ENCODE results near the gene RGS6. TPM values are rescaled to one million over a fixed set of nuclear protein-coding genes. Genes with fewer than 3 reads are reported as not detected.

Gene RGS6
- polyA plus RNA-seq, 4 donors, result 1.1 to 11.3 (median 1.3) TPM

- DNase-seq (ENCODE audit: low read depth in 4 of 4, low spot score in 3 of 4), result no peak
Observed at GRCh38 chr14:72541546-72541945, 609.3 kb downstream of the RGS6 start.

- DNase-seq (ENCODE audit: low read depth in 4 of 4, low spot score in 3 of 4), result no peak
Observed at GRCh38 chr14:72543341-72543740, 611.1 kb downstream of the RGS6 start.

- DNase-seq (ENCODE audit: low read depth in 4 of 4, low spot score in 3 of 4), result peak in 2 of 4 donors; percentile 24 to 35
Observed at GRCh38 chr14:72544615-72545387, 612.6 kb downstream of the RGS6 start.

DNA sequence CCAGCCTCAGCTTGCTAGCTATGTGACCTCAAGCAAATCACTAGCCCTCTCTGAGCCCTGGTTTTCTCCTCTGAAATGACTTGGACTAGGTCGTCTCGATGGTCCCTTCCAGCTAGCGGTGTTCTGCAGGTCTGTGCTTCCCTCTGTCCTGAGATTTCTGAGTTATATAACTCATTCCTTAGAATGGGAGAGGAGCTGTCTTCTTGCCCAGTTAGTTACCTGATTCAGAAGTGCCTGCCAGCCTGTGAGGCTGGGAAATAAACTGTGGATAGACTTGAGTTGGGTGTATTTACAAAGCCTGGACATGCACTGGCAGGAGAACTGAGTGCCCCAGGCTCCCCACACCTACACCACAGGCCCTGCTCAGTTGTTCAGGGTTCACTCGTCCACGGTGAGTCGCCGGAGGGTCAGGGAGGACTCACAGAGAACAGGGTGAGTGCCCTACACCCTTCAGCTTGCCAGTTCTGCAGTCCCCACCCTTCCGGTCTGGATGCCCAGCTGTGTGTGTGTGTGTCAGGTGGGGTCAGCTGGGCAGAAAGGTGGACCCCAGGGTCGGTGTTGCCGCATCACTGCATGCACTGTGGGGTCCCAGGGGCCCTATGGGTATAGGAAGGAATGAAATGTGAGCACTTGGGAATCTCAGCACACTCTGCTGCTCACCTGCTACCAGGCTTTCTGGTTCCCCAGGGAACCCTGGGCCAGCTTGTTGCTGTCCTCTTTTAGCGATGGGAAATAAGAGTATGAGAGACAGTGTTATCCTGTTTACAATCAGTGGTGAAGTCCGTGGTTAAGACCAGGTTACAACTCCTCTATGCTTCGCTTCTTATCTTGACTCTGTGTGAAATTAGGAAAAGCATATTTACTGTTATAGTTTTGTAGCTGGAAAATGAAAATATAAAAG, 613.4 kb downstream of the RGS6 start:
- no peak for DNase-seq (ENCODE audit: low read depth in 4 of 4, low spot score in 3 of 4)

GRCh38 chr14:72546344-72547016, 614.3 kb downstream of the RGS6 start:
- no peak for DNase-seq (ENCODE audit: low read depth in 4 of 4, low spot score in 3 of 4)

DNA sequence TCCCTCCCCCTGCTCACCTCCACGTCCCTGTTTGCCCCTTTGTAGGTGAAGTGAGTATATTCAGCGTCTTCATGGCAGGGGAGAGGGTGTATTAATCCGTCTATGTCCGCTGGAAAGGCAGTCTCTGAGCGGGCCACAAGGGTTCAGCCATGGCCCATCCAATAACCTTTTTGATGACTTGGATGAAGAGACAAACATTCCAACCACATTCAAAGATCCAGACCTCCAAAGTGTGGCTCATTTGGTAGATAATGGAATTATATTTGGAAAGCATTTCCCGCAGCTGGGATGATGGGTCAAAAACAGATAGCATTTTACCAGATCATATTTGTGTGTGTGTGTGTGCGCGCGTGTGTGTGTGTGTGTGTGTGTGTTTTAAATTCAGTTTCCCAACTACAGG, 615.8 kb downstream of the RGS6 start:
- DNase-seq (ENCODE audit: low read depth in 4 of 4, low spot score in 3 of 4), result no peak

GRCh38 chr14:72549026-72549425, 616.8 kb downstream of the RGS6 start:
- DNase-seq (ENCODE audit: low read depth in 4 of 4, low spot score in 3 of 4), result no peak

GRCh38 chr14:72549854-72550253, 617.6 kb downstream of the RGS6 start:
- DNase-seq (ENCODE audit: low read depth in 4 of 4, low spot score in 3 of 4), result no peak

GRCh38 chr14:72550513-72550912, 618.3 kb downstream of the RGS6 start:
- no peak for DNase-seq (ENCODE audit: low read depth in 4 of 4, low spot score in 3 of 4)

DNA sequence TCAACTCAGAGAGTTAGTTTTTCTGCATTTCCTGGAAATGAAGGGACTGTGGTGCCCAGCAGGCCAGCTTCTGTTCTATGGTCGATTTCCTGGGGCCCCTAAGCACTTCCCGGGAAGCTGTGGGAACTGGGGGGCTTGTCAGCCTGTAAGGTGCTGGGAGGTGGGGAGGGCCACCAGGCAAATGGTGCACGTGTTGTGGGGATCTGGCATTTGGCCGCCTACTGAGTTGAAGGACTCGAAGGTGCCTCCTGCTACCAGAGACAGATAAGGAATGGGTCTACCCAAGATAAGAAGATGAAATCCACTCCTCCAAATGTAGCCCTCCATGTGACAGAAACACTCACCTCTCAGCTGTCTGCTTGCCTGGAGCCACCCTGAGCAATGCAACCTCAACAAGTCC, 620.0 kb downstream of the RGS6 start:
- no peak for DNase-seq (ENCODE audit: low read depth in 4 of 4, low spot score in 3 of 4)

DNA sequence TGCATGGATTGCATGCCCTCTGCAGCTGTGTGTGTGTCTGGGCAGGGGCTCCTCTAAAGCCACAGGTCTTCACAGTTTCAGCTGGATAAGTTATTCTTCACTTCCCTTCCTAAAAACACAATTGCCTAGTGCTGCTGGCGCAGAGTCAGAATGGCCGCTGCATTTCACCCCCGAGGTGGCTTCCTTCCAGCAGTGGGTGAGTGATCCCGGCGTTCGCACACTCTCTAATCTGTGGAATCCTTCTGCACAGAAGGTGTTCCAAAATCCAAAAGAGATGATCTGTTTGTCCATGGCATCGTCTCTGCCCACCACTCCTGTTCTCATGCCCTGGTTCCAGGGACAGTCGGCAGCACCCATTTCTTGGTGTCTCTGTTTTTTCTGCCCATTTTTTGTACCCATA, 620.9 kb downstream of the RGS6 start:
- DNase-seq (ENCODE audit: low read depth in 4 of 4, low spot score in 3 of 4), result no peak

DNA sequence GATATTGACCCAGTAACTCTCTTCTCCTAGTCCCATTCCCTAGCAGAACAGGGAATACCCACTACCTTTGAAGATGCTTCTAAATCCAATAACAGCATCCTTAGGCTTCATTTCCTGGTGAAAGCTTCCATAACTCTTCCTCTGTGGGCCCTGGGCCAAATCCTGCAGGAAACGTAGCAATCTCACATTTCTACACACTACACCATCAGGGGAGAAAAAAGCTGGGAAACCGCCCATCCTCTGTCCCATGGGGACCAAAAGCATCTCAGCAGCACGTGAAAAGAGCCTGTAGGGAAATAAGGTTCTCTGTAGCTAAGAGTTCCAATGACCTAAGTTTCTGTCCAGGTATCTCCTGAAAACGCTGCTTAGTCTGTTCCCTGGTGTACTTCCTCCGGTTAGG, 621.4 kb downstream of the RGS6 start:
- DNase-seq (ENCODE audit: low read depth in 4 of 4, low spot score in 3 of 4), result no peak

GRCh38 chr14:72554401-72554800, 622.2 kb downstream of the RGS6 start:
- DNase-seq (ENCODE audit: low read depth in 4 of 4, low spot score in 3 of 4), result no peak

- no peak for DNase-seq (ENCODE audit: low read depth in 4 of 4, low spot score in 3 of 4)
Observed at GRCh38 chr14:72554994-72555608, 622.9 kb downstream of the RGS6 start.

- DNase-seq (ENCODE audit: low read depth in 4 of 4, low spot score in 3 of 4), result no peak
Observed at GRCh38 chr14:72555609-72556000, 623.4 kb downstream of the RGS6 start.

GRCh38 chr14:72557671-72558070, 625.4 kb downstream of the RGS6 start:
- DNase-seq (ENCODE audit: low read depth in 4 of 4, low spot score in 3 of 4), result no peak

GRCh38 chr14:72558721-72559120, 626.5 kb downstream of the RGS6 start:
- no peak for DNase-seq (ENCODE audit: low read depth in 4 of 4, low spot score in 3 of 4)

GRCh38 chr14:72559202-72559601, 627.0 kb downstream of the RGS6 start:
- DNase-seq (ENCODE audit: low read depth in 4 of 4, low spot score in 3 of 4), result peak in 1 of 4 donors; percentile 40

- no peak for DNase-seq (ENCODE audit: low read depth in 4 of 4, low spot score in 3 of 4)
Observed at GRCh38 chr14:72559669-72560255, 627.5 kb downstream of the RGS6 start.

DNA sequence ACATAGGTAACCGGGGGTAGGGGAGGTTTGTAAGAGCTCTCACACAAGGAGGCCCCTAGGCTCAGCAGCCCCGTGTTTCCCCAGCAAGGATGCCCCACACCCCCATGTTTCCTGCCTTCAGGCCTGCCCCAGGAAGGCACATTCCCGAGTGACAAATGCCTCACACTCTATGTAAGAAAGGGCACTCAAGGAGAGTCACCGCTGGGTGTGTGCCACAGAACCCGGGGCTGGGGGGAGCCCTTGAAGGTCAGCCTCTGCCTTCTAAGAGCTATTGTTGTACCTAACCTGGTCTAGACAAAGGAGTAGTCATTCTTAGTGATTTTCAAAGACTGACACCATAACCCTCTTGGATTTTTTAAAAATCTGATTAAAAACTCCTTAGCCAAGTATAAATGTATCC, 628.1 kb downstream of the RGS6 start:
- no peak for DNase-seq (ENCODE audit: low read depth in 4 of 4, low spot score in 3 of 4)
